ENCODE measurements around the gene DPP8.
"Not testable (repeated sequence)": the region's sequence is repeated elsewhere in the genome, so short reads cannot be mapped to it uniquely, and the experiment has no call there.

Gene DPP8

GRCh38 chr15:65524226-65524625, 6.7 kb upstream of the DPP8 start:
- no peak for DNase-seq

GRCh38 chr15:65521350-65521749, 3.9 kb upstream of the DPP8 start:
- no peak for DNase-seq

GRCh38 chr15:65518633-65519285, 1.3 kb upstream of the DPP8 start:
- DNase-seq: peak in 2 of 3 experiments; percentile 82 to 98

- DNase-seq: no peak
These were observed 348 bp upstream of the DPP8 start for GRCh38 chr15:65517866-65518207.

GRCh38 chr15:65512807-65513416, 4.6 kb downstream of the DPP8 start:
- no peak for DNase-seq

GRCh38 chr15:65512189-65512588, 5.3 kb downstream of the DPP8 start:
- DNase-seq: no peak

- no peak for DNase-seq
These were observed 8.2 kb downstream of the DPP8 start for GRCh38 chr15:65509321-65509720.

GRCh38 chr15:65494076-65494475, 23.4 kb downstream of the DPP8 start:
- DNase-seq: no peak

GRCh38 chr15:65484876-65485275, 32.6 kb downstream of the DPP8 start:
- DNase-seq: no peak

GRCh38 chr15:65476903-65477302, 40.6 kb downstream of the DPP8 start:
- no peak for DNase-seq

- no peak for DNase-seq
These were observed 46.6 kb downstream of the DPP8 start for GRCh38 chr15:65470866-65471265.

GRCh38 chr15:65468229-65468909, 49.1 kb downstream of the DPP8 start:
- DNase-seq: no peak

GRCh38 chr15:65466901-65467300, 50.6 kb downstream of the DPP8 start:
- no peak for DNase-seq

- not testable (repeated sequence) for DNase-seq
These were observed 54.4 kb downstream of the DPP8 start for GRCh38 chr15:65463096-65463495.

- DNase-seq: no peak
These were observed 56.6 kb downstream of the DPP8 start for GRCh38 chr15:65460741-65461347.

- not testable (repeated sequence) for DNase-seq
These were observed 62.2 kb downstream of the DPP8 start for GRCh38 chr15:65455256-65455655.

- DNase-seq: no peak
These were observed 65.5 kb downstream of the DPP8 start for GRCh38 chr15:65451989-65452388.

GRCh38 chr15:65450556-65450955, 66.9 kb downstream of the DPP8 start:
- no peak for DNase-seq

- DNase-seq: no peak
These were observed 70.3 kb downstream of the DPP8 start for GRCh38 chr15:65447145-65447544.

- DNase-seq: no peak
These were observed 83.3 kb downstream of the DPP8 start for GRCh38 chr15:65434201-65434600.

- no peak for DNase-seq
These were observed 85.8 kb downstream of the DPP8 start for GRCh38 chr15:65431731-65432130.

GRCh38 chr15:65426216-65426853, 91.2 kb downstream of the DPP8 start:
- DNase-seq: no peak

GRCh38 chr15:65424683-65425082, 92.8 kb downstream of the DPP8 start:
- no peak for DNase-seq
